ENCODE measurements around the gene TUBG1. TPM values are rescaled to one million over a fixed set of nuclear protein-coding genes. Genes with fewer than 3 reads are reported as not detected.
A peak's percentile ranks its signal among the peaks of the same experiment; 100 is the strongest.

TUBG1 gene
- total and polyA plus RNA-seq, 9 of the 15 experiments (the other 6 are each of a cell fraction or from before 2014, with no cell fraction given), result 33.1 to 147 (median 66.0) TPM

DNA sequence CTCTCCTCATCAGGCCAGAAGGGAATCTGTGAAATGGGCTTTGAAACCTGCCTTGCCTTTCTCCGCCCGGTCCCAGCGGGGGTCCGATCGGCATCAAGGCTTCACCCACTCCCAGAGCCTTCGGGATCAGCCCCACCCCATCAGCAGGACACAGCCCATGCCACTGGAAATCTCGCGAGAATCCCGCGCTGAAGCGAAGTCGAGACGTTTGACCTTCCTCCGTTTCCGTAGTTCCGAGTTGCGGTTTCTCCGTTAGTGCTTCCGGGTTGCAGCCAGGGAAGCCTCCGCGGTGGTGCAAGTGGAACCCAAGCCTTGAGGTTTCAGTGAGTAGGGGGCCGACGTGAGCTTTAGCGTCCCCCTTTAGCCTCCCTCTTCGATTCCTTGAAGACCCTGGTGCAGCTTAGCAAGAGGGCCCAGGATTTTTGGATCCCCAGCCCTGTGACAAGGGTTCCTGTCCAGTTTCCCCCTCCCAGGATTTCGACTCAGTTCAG, 47.5 kb upstream of the TUBG1 start, which contains the start of gene COASY (continued):
- TF ChIP-seq, protein P1, sequence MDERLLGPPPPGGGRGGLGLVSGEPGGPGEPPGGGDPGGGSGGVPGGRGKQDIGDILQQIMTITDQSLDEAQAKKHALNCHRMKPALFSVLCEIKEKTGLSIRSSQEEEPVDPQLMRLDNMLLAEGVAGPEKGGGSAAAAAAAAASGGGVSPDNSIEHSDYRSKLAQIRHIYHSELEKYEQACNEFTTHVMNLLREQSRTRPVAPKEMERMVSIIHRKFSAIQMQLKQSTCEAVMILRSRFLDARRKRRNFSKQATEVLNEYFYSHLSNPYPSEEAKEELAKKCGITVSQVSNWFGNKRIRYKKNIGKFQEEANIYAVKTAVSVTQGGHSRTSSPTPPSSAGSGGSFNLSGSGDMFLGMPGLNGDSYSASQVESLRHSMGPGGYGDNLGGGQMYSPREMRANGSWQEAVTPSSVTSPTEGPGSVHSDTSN (CRISPR knock-in tag; IDR thresholded peaks at IDR 0.05; ENCODE audit: low read depth), result no peak
- TF ChIP-seq, protein P1 (tag; conservative IDR thresholded peaks at IDR 0.05; ENCODE audit: low read depth), result no peak
- TF ChIP-seq GATAD2A (IDR thresholded peaks at IDR 0.05) (no peak), ZNF695 (CRISPR knock-in tag; IDR thresholded peaks at IDR 0.05) (no peak), TCFL5 (CRISPR knock-in tag; conservative IDR thresholded peaks at IDR 0.05) (no peak), NELFE (IDR thresholded peaks at IDR 0.05; ENCODE audit: insufficient read depth, insufficient read length) (no peak), ESRRB (CRISPR knock-in tag; IDR thresholded peaks at IDR 0.05; ENCODE audit: borderline replicate concordance) (no peak), ETS2 (tag; IDR thresholded peaks at IDR 0.05; ENCODE audit: borderline replicate concordance, poor library complexity, severe bottlenecking) (no peak), EHMT2 (IDR thresholded peaks at IDR 0.05) (no peak), JUND (IDR thresholded peaks at IDR 0.05; ENCODE audit: borderline replicate concordance, low read depth, low read length) (peak; percentile 64; the same call in 1 of the 2 replicates), JUND (tag; IDR thresholded peaks at IDR 0.05; ENCODE audit: borderline replicate concordance, low read depth, low read length) (no peak; the same call in 2 of the 3 replicates), TGIF2 (CRISPR knock-in tag; IDR thresholded peaks at IDR 0.05) (no peak), PTBP1 (IDR thresholded peaks at IDR 0.05; ENCODE audit: low read depth, low read length) (no peak), SIN3B (IDR thresholded peaks at IDR 0.05; ENCODE audit: low read depth) (peak; percentile 92), ZNF551 (CRISPR knock-in tag; IDR thresholded peaks at IDR 0.05) (no peak), RUNX1 (IDR thresholded peaks at IDR 0.05; ENCODE audit: low read depth) (no peak), LCOR (CRISPR knock-in tag; IDR thresholded peaks at IDR 0.05) (0 out of 2 replicates have a peak, but pooled peaks have one; percentile 9), ARNT (IDR thresholded peaks at IDR 0.05) (no peak), EGR1 (conservative IDR thresholded peaks at IDR 0.05) (0 out of 2 replicates have a peak, but pooled peaks have one; percentile 2)
- TF ChIP-seq, protein P2, sequence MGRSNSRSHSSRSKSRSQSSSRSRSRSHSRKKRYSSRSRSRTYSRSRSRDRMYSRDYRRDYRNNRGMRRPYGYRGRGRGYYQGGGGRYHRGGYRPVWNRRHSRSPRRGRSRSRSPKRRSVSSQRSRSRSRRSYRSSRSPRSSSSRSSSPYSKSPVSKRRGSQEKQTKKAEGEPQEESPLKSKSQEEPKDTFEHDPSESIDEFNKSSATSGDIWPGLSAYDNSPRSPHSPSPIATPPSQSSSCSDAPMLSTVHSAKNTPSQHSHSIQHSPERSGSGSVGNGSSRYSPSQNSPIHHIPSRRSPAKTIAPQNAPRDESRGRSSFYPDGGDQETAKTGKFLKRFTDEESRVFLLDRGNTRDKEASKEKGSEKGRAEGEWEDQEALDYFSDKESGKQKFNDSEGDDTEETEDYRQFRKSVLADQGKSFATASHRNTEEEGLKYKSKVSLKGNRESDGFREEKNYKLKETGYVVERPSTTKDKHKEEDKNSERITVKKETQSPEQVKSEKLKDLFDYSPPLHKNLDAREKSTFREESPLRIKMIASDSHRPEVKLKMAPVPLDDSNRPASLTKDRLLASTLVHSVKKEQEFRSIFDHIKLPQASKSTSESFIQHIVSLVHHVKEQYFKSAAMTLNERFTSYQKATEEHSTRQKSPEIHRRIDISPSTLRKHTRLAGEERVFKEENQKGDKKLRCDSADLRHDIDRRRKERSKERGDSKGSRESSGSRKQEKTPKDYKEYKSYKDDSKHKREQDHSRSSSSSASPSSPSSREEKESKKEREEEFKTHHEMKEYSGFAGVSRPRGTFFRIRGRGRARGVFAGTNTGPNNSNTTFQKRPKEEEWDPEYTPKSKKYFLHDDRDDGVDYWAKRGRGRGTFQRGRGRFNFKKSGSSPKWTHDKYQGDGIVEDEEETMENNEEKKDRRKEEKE (IDR thresholded peaks at IDR 0.05; ENCODE audit: borderline replicate concordance in 1 of 2, control insufficient read depth in 1 of 2, low read depth in 2 of 2, low read length in 1 of 2), result no peak
- TF ChIP-seq, protein P3, sequence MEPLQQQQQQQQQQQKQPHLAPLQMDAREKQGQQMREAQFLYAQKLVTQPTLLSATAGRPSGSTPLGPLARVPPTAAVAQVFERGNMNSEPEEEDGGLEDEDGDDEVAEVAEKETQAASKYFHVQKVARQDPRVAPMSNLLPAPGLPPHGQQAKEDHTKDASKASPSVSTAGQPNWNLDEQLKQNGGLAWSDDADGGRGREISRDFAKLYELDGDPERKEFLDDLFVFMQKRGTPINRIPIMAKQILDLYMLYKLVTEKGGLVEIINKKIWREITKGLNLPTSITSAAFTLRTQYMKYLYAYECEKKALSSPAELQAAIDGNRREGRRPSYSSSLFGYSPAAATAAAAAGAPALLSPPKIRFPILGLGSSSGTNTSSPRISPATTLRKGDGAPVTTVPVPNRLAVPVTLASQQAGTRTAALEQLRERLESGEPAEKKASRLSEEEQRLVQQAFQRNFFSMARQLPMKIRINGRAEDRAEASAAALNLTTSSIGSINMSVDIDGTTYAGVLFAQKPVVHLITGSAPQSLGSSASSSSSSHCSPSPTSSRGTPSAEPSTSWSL (CRISPR knock-in tag; IDR thresholded peaks at IDR 0.05; ENCODE audit: borderline replicate concordance), result no peak
- TF ChIP-seq, protein P4, sequence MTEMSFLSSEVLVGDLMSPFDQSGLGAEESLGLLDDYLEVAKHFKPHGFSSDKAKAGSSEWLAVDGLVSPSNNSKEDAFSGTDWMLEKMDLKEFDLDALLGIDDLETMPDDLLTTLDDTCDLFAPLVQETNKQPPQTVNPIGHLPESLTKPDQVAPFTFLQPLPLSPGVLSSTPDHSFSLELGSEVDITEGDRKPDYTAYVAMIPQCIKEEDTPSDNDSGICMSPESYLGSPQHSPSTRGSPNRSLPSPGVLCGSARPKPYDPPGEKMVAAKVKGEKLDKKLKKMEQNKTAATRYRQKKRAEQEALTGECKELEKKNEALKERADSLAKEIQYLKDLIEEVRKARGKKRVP (CRISPR knock-in tag; IDR thresholded peaks at IDR 0.05), result no peak
